ENCODE data around the gene KCTD6. TPM values are rescaled to one million over a fixed set of nuclear protein-coding genes. Genes with fewer than 3 reads are reported as not detected.

KCTD6 gene
- total RNA-seq, 2 donors from 2014 or later = 9.5 to 10.6 TPM

DNA sequence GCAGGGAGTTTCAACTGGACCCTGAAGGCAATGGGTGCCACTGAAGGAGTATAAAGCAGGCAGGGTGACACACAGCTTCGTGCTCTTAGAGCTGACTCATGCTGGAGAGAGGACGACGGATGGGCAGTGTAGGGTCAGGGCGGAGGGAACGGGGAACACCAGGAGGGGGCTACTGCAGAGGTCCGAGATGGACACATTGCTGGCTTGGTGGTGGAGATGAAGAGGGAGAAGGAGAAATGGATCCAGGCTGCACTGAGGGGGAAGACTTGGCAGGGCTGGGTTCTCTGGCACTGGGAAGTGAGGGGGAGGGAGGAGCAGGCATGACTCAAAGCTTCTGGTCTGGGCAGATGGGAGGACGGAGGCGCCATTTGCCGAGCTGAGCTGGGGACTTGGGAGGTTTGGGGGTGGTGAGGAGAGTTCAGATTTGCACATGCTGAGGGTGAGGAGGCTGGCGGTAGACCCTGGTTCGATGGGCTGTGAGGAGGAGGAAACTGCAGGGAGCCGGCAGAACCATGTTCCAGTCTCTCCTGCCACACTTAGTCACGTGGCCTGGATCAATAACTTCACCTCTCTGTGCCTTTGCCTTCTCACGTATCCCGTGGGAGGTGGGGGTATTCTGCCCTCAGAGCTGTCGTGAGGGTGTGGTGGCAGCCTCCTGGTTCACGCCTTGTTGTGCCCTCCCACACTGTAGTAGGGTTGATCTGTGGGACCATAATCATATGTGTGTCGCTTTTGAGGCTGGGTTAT is 4.6 kb upstream of the KCTD6 start:
- TF ChIP-seq, protein P1, sequence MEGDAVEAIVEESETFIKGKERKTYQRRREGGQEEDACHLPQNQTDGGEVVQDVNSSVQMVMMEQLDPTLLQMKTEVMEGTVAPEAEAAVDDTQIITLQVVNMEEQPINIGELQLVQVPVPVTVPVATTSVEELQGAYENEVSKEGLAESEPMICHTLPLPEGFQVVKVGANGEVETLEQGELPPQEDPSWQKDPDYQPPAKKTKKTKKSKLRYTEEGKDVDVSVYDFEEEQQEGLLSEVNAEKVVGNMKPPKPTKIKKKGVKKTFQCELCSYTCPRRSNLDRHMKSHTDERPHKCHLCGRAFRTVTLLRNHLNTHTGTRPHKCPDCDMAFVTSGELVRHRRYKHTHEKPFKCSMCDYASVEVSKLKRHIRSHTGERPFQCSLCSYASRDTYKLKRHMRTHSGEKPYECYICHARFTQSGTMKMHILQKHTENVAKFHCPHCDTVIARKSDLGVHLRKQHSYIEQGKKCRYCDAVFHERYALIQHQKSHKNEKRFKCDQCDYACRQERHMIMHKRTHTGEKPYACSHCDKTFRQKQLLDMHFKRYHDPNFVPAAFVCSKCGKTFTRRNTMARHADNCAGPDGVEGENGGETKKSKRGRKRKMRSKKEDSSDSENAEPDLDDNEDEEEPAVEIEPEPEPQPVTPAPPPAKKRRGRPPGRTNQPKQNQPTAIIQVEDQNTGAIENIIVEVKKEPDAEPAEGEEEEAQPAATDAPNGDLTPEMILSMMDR (IDR thresholded peaks at IDR 0.05) = no peak
- Histone ChIP-seq H3K36me3 (no peaks in the 10 kb centered on the region), H3K9me3 (no peaks in the 10 kb centered on the region), H3K4me3 (no peak overlapping the region), H3K27me3 (no peaks in the 10 kb centered on the region), H3K27ac (no peak overlapping the region), H3K4me1 (peaks cover 0 to 31% of the 10 kb centered on the region in 2 donors)
- no peak for DNase-seq (ENCODE audit: low spot score)

DNA sequence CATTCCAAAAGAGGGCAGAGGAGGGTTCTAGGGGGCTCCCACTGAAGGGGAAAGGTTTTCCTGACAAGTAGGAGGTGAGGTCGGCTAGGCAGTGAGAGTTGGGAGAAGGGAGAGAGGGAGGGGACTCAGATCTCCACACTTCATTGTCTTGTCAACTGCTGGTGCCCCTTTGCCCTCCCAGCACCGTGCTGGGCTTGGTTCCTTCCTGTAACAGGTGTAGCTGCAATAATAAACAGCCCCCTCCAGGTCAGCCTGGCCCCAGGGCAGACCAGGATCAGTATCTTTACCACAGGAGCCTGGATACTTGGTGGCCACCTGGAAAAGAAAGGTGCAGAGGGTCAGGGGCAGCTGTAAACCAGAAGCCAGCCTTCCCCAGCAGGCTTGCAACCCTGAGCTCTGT is 2.9 kb upstream of the KCTD6 start:
- Histone ChIP-seq H3K4me3 (no peak overlapping the region), H3K27ac (no peak overlapping the region), H3K4me1 (peaks cover 0 to 33% of the 10 kb centered on the region in 2 donors), H3K9me3 (no peaks in the 10 kb centered on the region), H3K36me3 (no peaks in the 10 kb centered on the region), H3K27me3 (no peaks in the 10 kb centered on the region)
- DNase-seq (ENCODE audit: low spot score) = no peak
- TF ChIP-seq, protein P1 (IDR thresholded peaks at IDR 0.05) = no peak

DNA sequence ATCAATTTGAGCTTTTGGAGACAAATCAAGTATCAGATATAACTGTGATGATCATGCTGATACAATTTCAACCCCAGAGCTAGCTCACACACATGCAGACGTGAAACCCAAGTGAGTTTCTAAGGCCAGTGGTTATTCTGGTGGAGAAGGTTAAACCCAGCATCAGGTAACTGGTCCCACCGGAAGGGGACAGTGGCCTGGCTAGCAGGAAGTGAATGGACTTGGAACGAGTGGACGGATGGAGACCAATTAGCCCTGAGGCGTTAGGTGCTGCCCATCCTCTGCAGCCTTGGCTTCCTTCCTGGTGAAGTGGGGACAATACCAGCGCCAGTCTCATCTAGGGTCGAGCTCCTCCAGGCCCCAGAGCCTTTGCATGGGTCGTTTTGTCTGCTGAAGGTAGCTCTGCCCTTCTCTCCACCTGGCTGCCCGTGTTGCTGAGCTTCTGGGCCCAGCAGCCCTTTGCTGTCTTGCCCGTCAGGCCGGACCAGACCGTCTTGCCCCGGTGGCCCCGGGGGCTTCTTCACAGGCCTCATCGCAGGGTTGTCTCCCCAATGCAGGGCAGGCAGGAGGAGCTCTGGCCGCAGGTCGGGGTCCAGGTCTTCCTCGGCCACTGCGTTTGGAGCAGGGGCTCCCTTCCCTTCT is 915 bp upstream of the KCTD6 start:
- TF ChIP-seq, protein P1 (IDR thresholded peaks at IDR 0.05) = no peak
- peak overlapping the region; percentile 82 to 88 for H3K27ac ChIP-seq
- H3K4me3 ChIP-seq = peak overlapping the region; percentile 36 to 68
- H3K27me3 ChIP-seq = no peaks in the 10 kb centered on the region
- no peaks in the 10 kb centered on the region for H3K9me3 ChIP-seq
- H3K36me3 ChIP-seq = no peaks in the 10 kb centered on the region
- no peak for DNase-seq (ENCODE audit: low spot score)
- H3K4me1 ChIP-seq = peaks cover 0 to 43% of the 10 kb centered on the region in 2 donors

DNA sequence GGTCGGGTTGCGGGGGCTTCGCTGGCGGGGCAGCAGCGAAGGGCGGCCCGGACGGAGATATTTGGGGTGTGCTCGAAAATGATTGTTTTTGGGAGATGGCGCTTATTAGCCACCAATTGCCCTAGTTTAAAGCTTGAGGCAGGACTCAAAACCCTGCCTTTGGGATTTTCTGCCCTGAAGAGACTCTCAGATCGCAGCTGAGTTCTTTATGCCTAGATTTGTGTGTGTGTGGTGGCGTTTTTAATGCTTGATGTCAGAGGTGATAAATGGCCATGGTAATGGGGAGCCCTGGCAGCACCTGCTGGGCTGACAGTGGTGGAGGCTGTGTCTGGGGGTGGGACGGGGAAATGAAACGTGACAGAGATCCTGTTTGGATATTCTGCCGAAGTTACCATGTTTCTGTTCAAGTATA is 604 bp downstream of the KCTD6 start:
- peaks cover 0 to 58% of the 10 kb centered on the region in 2 donors for H3K4me1 ChIP-seq
- H3K4me3 ChIP-seq = peak overlapping the region; percentile 68 to 87
- H3K27me3 ChIP-seq = no peaks in the 10 kb centered on the region
- peak overlapping the region; percentile 76 to 82 for H3K27ac ChIP-seq
- TF ChIP-seq, protein P1 (IDR thresholded peaks at IDR 0.05) = no peak
- no peaks in the 10 kb centered on the region for H3K9me3 ChIP-seq
- DNase-seq (ENCODE audit: low spot score) = no peak
- no peaks in the 10 kb centered on the region for H3K36me3 ChIP-seq

DNA sequence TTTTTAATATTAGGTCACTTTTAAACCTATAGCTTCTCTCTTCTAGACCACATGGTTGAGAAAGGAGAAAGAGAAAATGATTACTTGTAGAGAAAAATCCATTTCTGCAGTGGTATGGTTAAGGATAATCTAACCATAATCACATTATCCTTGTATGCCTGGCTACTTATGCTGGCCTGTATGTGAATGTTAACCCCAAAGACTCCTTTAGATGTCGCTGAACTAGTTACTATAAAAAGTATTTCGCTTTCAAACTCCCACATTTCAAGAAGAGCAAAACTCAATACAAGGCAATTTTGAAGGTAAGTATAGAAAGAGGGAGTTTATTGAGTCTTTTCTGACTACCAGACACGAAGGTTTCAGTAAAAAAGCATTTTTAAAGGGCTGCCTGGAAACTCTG is 2.2 kb downstream of the KCTD6 start:
- H3K27ac ChIP-seq = no peak overlapping the region
- H3K27me3 ChIP-seq = no peaks in the 10 kb centered on the region
- no peak for DNase-seq (ENCODE audit: low spot score)
- no peaks in the 10 kb centered on the region for H3K9me3 ChIP-seq
- TF ChIP-seq, protein P1 (IDR thresholded peaks at IDR 0.05) = no peak
- H3K36me3 ChIP-seq = no peaks in the 10 kb centered on the region
- no peak overlapping the region for H3K4me3 ChIP-seq
- H3K4me1 ChIP-seq = peaks cover 0 to 60% of the 10 kb centered on the region in 2 donors
